ENCODE results near the gene ZNF14. TPM values are rescaled to one million over a fixed set of nuclear protein-coding genes. Genes with fewer than 3 reads are reported as not detected.
"Not testable (repeated sequence)": the region's sequence is repeated elsewhere in the genome, so short reads cannot be mapped to it uniquely, and the experiment has no call there.

ZNF14 gene
- total and polyA plus RNA-seq, 2 of the 13 experiments (the other 11 are each of a cell fraction or from before 2014, with no cell fraction given): 1.9 to 6.2 TPM

DNA sequence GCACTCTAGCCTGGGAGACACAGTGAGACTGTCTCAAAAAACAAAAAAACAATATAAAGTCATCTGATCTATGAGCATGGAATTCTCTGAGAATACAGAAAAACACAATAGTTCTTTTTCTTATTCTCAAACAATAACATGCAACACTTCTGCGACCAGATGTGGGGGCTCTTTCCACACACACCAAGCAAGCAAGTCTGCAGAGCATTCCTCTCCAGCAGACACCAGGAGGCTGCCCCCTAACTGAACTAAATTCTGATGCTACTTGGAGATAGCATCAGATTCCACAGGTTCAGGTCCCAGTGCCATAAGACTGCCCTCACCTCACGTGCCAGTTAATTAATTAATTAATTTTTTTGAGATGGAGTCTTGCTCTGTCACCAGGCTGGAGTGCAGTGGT is 36.5 kb downstream of the ZNF14 start:
- no TSS peak for BruUV-seq (replicated peaks)
- DNase-seq (ENCODE audit: low spot score): no peak
- H3K4me2 ChIP-seq (ENCODE audit: low read depth, low read length): no peak overlapping the region
- no peaks in the 10 kb centered on the region for H3K4me1 ChIP-seq (ENCODE audit: insufficient read depth, low read length)
- no peaks in the 10 kb centered on the region for H3K79me2 ChIP-seq (ENCODE audit: insufficient read depth, low read length)
- in situ Hi-C loops (cut with HindIII; ENCODE audit: extremely low pct_ligation_motif_present, low pct_unique_long_range_greater_than_20kb) (no loop called here), intact Hi-C loops (cut with micrococcal nuclease; ENCODE audit: unreplicated experiment) (no loop called here)
- H3K27me3 ChIP-seq (ENCODE audit: control insufficient read depth in 1 of 2, insufficient read depth in 2 of 2, low read length in 2 of 2): no peaks in the 10 kb centered on the region
- FAIRE-seq: no peak
- H3K27ac ChIP-seq (ENCODE audit: extremely low read length, insufficient read depth, low read length): no peak overlapping the region
- no peak overlapping the region for H2AFZ ChIP-seq (ENCODE audit: low read length)
- ChIA-PET CTCF (ENCODE audit: low intra/inter-chr PET ratio, low total read pairs) (no interaction called here), POLR2A (no interaction called here)
- peak; percentile 31; the same call in 1 of the 3 replicates for ATAC-seq
- no peak overlapping the region for H3K4me3 ChIP-seq (replicated peaks in 1 of 3; ENCODE audit: insufficient read depth in 1 of 3, low read depth in 2 of 3, low read length in 3 of 3)
- no peaks in the 10 kb centered on the region for H4K20me1 ChIP-seq (ENCODE audit: insufficient read depth, low read length)
- no peak overlapping the region for H3K9ac ChIP-seq (ENCODE audit: insufficient read depth, low read depth, low read length)
- no peaks in the 10 kb centered on the region for H3K9me3 ChIP-seq (ENCODE audit: low read length)
- WGBS (ENCODE audit: low lambda C conversion rate): 7% methylated on average over 2 of the region's 2 CpGs
- no peak for TF ChIP-seq ZNF530 (CRISPR knock-in tag; IDR thresholded peaks at IDR 0.05; ENCODE audit: low read depth)
- TF ChIP-seq ZFP41 (CRISPR knock-in tag; IDR thresholded peaks at IDR 0.05; ENCODE audit: borderline replicate concordance): no peak
- TF ChIP-seq, protein P1, sequence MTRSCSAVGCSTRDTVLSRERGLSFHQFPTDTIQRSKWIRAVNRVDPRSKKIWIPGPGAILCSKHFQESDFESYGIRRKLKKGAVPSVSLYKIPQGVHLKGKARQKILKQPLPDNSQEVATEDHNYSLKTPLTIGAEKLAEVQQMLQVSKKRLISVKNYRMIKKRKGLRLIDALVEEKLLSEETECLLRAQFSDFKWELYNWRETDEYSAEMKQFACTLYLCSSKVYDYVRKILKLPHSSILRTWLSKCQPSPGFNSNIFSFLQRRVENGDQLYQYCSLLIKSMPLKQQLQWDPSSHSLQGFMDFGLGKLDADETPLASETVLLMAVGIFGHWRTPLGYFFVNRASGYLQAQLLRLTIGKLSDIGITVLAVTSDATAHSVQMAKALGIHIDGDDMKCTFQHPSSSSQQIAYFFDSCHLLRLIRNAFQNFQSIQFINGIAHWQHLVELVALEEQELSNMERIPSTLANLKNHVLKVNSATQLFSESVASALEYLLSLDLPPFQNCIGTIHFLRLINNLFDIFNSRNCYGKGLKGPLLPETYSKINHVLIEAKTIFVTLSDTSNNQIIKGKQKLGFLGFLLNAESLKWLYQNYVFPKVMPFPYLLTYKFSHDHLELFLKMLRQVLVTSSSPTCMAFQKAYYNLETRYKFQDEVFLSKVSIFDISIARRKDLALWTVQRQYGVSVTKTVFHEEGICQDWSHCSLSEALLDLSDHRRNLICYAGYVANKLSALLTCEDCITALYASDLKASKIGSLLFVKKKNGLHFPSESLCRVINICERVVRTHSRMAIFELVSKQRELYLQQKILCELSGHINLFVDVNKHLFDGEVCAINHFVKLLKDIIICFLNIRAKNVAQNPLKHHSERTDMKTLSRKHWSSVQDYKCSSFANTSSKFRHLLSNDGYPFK (CRISPR knock-in tag; IDR thresholded peaks at IDR 0.05; ENCODE audit: borderline replicate concordance): no peak
- TF ChIP-seq ZNF446 (CRISPR knock-in tag; IDR thresholded peaks at IDR 0.05): no peak
- TF ChIP-seq ZZZ3 (CRISPR knock-in tag; IDR thresholded peaks at IDR 0.05; ENCODE audit: borderline replicate concordance): no peak
- TF ChIP-seq ZNF703 (CRISPR knock-in tag; IDR thresholded peaks at IDR 0.05; ENCODE audit: borderline replicate concordance): no peak
- no peaks in the 10 kb centered on the region for H3K36me3 ChIP-seq (replicated peaks in 1 of 2; ENCODE audit: control insufficient read depth in 1 of 2, insufficient read depth in 2 of 2, low read length in 2 of 2)

DNA sequence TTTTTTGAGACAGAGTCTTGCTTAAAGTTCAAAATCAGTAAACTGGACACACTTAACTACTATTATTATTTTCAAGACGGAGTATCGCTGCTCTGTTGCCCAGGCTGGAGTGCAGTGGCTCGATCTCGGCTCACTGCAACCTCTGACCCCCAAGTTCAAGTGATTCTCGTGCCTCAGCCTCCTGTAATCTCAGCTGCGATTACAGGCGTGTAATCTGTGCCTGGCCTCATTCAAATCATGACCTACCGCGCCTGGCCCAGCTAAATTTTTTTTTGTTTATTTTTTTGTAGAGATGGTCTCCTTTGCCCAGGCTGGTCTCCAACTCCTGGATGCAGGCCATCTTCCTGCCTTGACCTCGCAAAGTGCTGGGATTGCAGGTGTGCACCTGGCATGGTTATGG is 41.2 kb downstream of the ZNF14 start:
- 62% methylated on average over 10 of the region's 10 CpGs for WGBS (ENCODE audit: low lambda C conversion rate)
- Histone ChIP-seq H3K27ac (ENCODE audit: extremely low read length, insufficient read depth, low read length) (no peak overlapping the region), H3K4me2 (ENCODE audit: low read depth, low read length) (no peak overlapping the region), H3K9ac (ENCODE audit: insufficient read depth, low read depth, low read length) (no peak overlapping the region), H3K9me3 (ENCODE audit: low read length) (no peaks in the 10 kb centered on the region), H3K79me2 (ENCODE audit: insufficient read depth, low read length) (no peaks in the 10 kb centered on the region), H3K36me3 (replicated peaks in 1 of 2; ENCODE audit: control insufficient read depth in 1 of 2, insufficient read depth in 2 of 2, low read length in 2 of 2) (no peaks in the 10 kb centered on the region), H3K27me3 (ENCODE audit: control insufficient read depth in 1 of 2, insufficient read depth in 2 of 2, low read length in 2 of 2) (no peaks in the 10 kb centered on the region), H4K20me1 (ENCODE audit: insufficient read depth, low read length) (no peaks in the 10 kb centered on the region), H2AFZ (ENCODE audit: low read length) (no peak overlapping the region), H3K4me1 (ENCODE audit: insufficient read depth, low read length) (no peaks in the 10 kb centered on the region), H3K4me3 (replicated peaks in 1 of 3; ENCODE audit: insufficient read depth in 1 of 3, low read depth in 2 of 3, low read length in 3 of 3) (no peak overlapping the region)
- ChIA-PET CTCF (ENCODE audit: low intra/inter-chr PET ratio, low total read pairs) (no interaction called here), POLR2A (no interaction called here)
- no peak for ATAC-seq
- DNase-seq (ENCODE audit: low spot score): no peak
- no TSS peak for BruUV-seq (replicated peaks)
- intact Hi-C loops (cut with micrococcal nuclease; ENCODE audit: unreplicated experiment) (no loop called here), in situ Hi-C loops (cut with HindIII; ENCODE audit: extremely low pct_ligation_motif_present, low pct_unique_long_range_greater_than_20kb) (no loop called here)
- FAIRE-seq: no peak
- TF ChIP-seq HNRNPH1 (optimal IDR thresholded peaks at IDR 0.05; ENCODE audit: low read depth, low read length): no peak

DNA sequence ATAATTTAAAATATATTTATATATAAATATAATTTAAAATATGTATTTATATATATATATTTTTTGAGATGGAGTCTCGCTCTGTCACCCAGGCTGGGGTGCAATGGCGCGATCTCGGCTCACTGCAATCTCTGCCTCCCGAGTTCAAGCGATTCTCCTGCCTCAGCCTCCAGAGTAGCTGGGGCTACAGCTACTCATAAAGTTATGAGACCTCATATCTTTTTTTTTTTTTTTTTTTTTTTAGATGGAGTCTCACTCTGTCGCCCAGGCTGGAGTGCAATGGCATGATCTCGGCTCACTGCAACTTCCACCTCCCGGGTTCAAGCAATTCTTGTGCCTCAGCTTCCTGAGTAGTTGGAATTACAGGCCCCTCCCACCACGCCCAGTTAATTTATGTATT is 43.9 kb downstream of the ZNF14 start:
- POLR2A ChIA-PET; CTCF ChIA-PET (ENCODE audit: low intra/inter-chr PET ratio, low total read pairs): not testable (repeated sequence)

More for the DNA sequence above, 43.9 kb downstream of the ZNF14 start:
- FAIRE-seq; DNase-seq (ENCODE audit: low spot score); in situ Hi-C loops (cut with HindIII; ENCODE audit: extremely low pct_ligation_motif_present, low pct_unique_long_range_greater_than_20kb); H3K9me3 ChIP-seq (ENCODE audit: low read length); BruUV-seq (replicated peaks); H3K79me2 ChIP-seq (ENCODE audit: insufficient read depth, low read length); H4K20me1 ChIP-seq (ENCODE audit: insufficient read depth, low read length); H2AFZ ChIP-seq (ENCODE audit: low read length); H3K27ac ChIP-seq (ENCODE audit: extremely low read length, insufficient read depth, low read length); H3K4me2 ChIP-seq (ENCODE audit: low read depth, low read length); intact Hi-C loops (cut with micrococcal nuclease; ENCODE audit: unreplicated experiment); H3K4me3 ChIP-seq (replicated peaks in 1 of 3; ENCODE audit: insufficient read depth in 1 of 3, low read depth in 2 of 3, low read length in 3 of 3); H3K9ac ChIP-seq (ENCODE audit: insufficient read depth, low read depth, low read length); H3K36me3 ChIP-seq (replicated peaks in 1 of 2; ENCODE audit: control insufficient read depth in 1 of 2, insufficient read depth in 2 of 2, low read length in 2 of 2); H3K4me1 ChIP-seq (ENCODE audit: insufficient read depth, low read length); H3K27me3 ChIP-seq (ENCODE audit: control insufficient read depth in 1 of 2, insufficient read depth in 2 of 2, low read length in 2 of 2); ATAC-seq: not testable (repeated sequence)
- WGBS (ENCODE audit: low lambda C conversion rate): 98% methylated on average over 10 of the region's 10 CpGs
